ENCODE results near the gene ZFHX2.
"Not testable (repeated sequence)": the region's sequence is repeated elsewhere in the genome, so short reads cannot be mapped to it uniquely, and the experiment has no call there.

Gene ZFHX2

GRCh38 chr14:23551266-23552028 is at the start of gene ZFHX2:
Gene ZFHX2, minus strand, starts transcription at chr14:23551765. Its CDS starts 16,440 bp downstream, at chr14:23535325.
- no peaks in the 10 kb centered on the region for H3K27me3 ChIP-seq (ENCODE audit: control insufficient read depth, insufficient read depth, low read length)
- peaks cover 39% of the 10 kb centered on the region for H3K4me1 ChIP-seq (ENCODE audit: control insufficient read depth, insufficient read depth, low read length)
- peak within 1 kb of the TSS; percentile 76 for H3K9ac ChIP-seq (ENCODE audit: low read depth, low read length)
- no peaks in the 10 kb centered on the region for H3K36me3 ChIP-seq (ENCODE audit: control insufficient read depth, insufficient read depth, low read length)
- peak within 1 kb of the TSS; percentile 88 for H3K4me3 ChIP-seq (ENCODE audit: low read depth, low read length)
- no peaks in the 10 kb centered on the region for H3K9me3 ChIP-seq (ENCODE audit: control insufficient read depth, insufficient read depth, low read length)

DNA sequence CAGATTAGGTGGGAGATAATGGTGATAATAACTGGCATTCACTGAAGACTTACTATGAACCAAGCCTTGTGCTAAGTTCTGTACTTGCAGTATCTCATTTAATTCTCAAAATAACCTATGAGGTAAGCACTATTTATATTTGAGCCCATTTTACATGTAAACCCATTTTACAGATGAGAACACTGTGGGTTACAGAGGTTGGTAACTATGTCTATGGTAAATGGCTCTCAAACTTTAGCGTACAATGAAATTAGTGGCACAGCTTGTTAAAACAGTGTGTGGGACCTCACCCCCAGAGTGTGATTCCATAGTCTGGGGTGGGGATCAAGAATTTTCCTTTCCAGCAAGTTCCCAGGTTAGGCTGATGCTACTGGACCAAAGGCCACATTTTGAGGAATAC is 49.2 kb upstream of the ZFHX2 start:
- no peak overlapping the region for H3K9ac ChIP-seq (ENCODE audit: low read depth, low read length)
- no peaks in the 10 kb centered on the region for H3K4me1 ChIP-seq (ENCODE audit: control insufficient read depth, insufficient read depth, low read length)
- H3K27me3 ChIP-seq (ENCODE audit: control insufficient read depth, insufficient read depth, low read length): no peaks in the 10 kb centered on the region
- H3K4me3 ChIP-seq (ENCODE audit: low read depth, low read length): no peak overlapping the region
- H3K36me3 ChIP-seq (ENCODE audit: control insufficient read depth, insufficient read depth, low read length): no peaks in the 10 kb centered on the region
- H3K9me3 ChIP-seq (ENCODE audit: control insufficient read depth, insufficient read depth, low read length): no peaks in the 10 kb centered on the region

- no peaks in the 10 kb centered on the region for H3K9me3 ChIP-seq (ENCODE audit: control insufficient read depth, insufficient read depth, low read length)
- H3K9ac ChIP-seq (ENCODE audit: low read depth, low read length): no peak overlapping the region
- no peaks in the 10 kb centered on the region for H3K27me3 ChIP-seq (ENCODE audit: control insufficient read depth, insufficient read depth, low read length)
- no peaks in the 10 kb centered on the region for H3K4me1 ChIP-seq (ENCODE audit: control insufficient read depth, insufficient read depth, low read length)
- H3K4me3 ChIP-seq (ENCODE audit: low read depth, low read length): no peak overlapping the region
- H3K36me3 ChIP-seq (ENCODE audit: control insufficient read depth, insufficient read depth, low read length): no peaks in the 10 kb centered on the region
Observed at GRCh38 chr14:23600322-23600707, 48.8 kb upstream of the ZFHX2 start.

DNA sequence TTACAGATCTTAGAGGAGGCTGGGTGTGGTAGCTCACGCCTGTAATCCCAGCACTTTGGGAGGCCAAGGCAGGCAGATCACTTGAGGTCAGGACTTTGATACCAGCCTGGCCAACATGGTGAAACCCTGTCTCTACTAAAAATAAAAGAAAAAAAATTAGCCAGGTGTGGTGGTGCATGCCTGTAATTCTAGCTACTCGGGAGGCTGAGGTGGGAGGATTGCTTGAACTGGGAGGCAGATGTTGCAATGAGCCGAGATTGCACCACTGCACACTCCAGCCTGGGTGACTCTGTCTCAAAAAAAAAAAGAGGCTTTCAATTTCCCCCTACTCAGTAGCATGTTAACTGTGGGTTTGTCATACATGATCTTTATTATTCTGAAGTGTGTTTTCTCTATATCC is 42.6 kb upstream of the ZFHX2 start:
- H3K36me3 ChIP-seq (ENCODE audit: control insufficient read depth, insufficient read depth, low read length); H3K4me1 ChIP-seq (ENCODE audit: control insufficient read depth, insufficient read depth, low read length); H3K27me3 ChIP-seq (ENCODE audit: control insufficient read depth, insufficient read depth, low read length); H3K4me3 ChIP-seq (ENCODE audit: low read depth, low read length); H3K9me3 ChIP-seq (ENCODE audit: control insufficient read depth, insufficient read depth, low read length); H3K9ac ChIP-seq (ENCODE audit: low read depth, low read length): not testable (repeated sequence)

DNA sequence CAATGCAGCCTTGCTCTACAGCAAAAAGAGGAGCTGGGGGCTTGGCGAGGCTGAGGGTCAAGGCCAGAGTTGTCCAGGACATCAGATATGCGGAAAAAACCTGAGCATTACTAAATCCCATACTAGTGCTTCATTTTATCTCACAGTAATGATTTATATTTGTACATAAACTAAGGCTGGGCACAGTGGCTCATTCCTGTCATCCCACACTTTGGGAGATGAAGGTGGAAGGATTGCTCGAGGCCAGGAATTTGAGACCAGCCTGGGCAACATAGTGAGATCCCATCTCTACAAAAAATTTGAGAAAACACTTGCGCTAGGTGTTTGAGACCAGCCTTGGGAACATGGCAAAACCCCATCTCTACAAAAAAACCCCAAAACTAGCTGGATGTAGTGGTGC is 38.6 kb upstream of the ZFHX2 start:
- Histone ChIP-seq H3K4me3 (ENCODE audit: low read depth, low read length) (no peak overlapping the region), H3K27me3 (ENCODE audit: control insufficient read depth, insufficient read depth, low read length) (no peaks in the 10 kb centered on the region), H3K4me1 (ENCODE audit: control insufficient read depth, insufficient read depth, low read length) (peaks cover 2% of the 10 kb centered on the region), H3K36me3 (ENCODE audit: control insufficient read depth, insufficient read depth, low read length) (no peaks in the 10 kb centered on the region), H3K9me3 (ENCODE audit: control insufficient read depth, insufficient read depth, low read length) (no peaks in the 10 kb centered on the region), H3K9ac (ENCODE audit: low read depth, low read length) (no peak overlapping the region)

- H3K9ac ChIP-seq (ENCODE audit: low read depth, low read length): no peak overlapping the region
Observed at GRCh38 chr14:23589606-23590005, 38.0 kb upstream of the ZFHX2 start.

DNA sequence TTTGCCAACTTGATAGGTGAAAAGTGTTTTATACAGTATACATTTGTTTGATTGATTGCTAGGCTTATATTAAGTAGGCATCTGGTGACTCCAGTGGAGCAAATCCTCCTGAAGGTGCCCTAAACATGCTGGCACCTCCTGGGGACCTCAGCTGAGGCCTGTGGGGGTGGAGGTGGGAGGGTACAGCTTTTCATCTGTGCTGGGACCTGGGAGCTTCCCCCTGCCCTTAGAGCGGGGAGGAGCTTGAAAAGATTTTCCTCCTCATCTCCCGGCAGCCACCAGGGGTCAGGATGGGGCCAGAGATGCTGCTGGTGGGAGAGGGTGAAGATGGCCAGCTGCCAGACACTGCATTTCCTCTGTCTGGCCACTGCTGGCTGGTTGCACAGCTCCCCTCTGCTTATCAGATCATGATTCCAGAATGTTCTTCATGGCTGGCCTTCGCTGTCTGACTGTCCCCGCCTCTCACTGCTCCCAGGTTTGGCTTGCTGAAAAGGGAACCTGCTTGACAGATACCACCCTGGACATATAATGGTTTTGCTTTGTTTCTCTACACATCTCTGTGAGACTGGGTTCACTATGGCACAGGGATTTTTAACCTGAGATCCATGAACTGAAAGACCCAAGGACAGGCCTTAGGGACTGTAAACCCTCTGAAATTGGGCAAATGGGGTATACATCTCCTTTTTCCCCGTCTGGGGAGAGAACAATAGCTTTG is 37.5 kb upstream of the ZFHX2 start:
- H3K4me1 ChIP-seq (ENCODE audit: control insufficient read depth, insufficient read depth, low read length): peaks cover 2% of the 10 kb centered on the region
- H3K4me3 ChIP-seq (ENCODE audit: low read depth, low read length): no peak overlapping the region
- no peaks in the 10 kb centered on the region for H3K36me3 ChIP-seq (ENCODE audit: control insufficient read depth, insufficient read depth, low read length)
- no peaks in the 10 kb centered on the region for H3K27me3 ChIP-seq (ENCODE audit: control insufficient read depth, insufficient read depth, low read length)
- no peak overlapping the region for H3K9ac ChIP-seq (ENCODE audit: low read depth, low read length)
- no peaks in the 10 kb centered on the region for H3K9me3 ChIP-seq (ENCODE audit: control insufficient read depth, insufficient read depth, low read length)

More at GRCh38 chr14:23589606-23590005, 38.0 kb upstream of the ZFHX2 start:
- no peaks in the 10 kb centered on the region for H3K9me3 ChIP-seq (ENCODE audit: control insufficient read depth, insufficient read depth, low read length)
- no peaks in the 10 kb centered on the region for H3K27me3 ChIP-seq (ENCODE audit: control insufficient read depth, insufficient read depth, low read length)
- H3K36me3 ChIP-seq (ENCODE audit: control insufficient read depth, insufficient read depth, low read length): no peaks in the 10 kb centered on the region
- H3K4me1 ChIP-seq (ENCODE audit: control insufficient read depth, insufficient read depth, low read length): peaks cover 2% of the 10 kb centered on the region
- no peak overlapping the region for H3K4me3 ChIP-seq (ENCODE audit: low read depth, low read length)

DNA sequence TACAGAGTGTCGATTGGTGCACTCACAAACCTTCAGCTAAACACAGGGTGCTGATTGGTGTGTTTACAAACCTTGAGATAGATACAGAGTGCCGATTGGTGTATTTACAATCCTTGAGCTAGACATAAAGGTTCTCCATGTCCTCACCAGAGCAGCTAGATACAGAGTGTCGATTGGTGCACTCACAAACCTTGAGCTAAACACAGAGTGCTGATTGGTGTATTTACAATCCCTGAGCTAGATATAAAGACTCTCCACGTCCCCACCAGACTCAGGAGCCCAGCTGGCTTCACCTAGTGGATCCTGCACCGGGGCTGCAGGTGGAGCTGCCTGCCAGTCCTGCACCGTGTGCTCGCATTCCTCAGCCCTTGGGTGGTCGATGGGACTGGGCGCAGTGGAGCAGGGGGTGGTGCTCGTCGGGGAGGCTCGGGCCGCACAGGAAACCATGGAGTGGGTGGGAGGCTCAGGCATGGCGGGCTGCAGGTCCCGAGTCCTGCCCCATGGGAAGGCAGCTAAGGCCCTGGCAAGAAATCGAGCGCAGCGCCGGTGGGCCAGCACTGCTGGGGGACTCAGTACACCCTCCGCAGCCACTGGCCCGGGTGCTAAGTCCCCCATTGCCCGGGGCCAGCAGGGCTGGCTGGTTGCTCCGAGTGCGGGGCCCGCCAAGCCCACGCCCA is 33.1 kb upstream of the ZFHX2 start:
- not testable (repeated sequence) for H3K9me3 ChIP-seq (ENCODE audit: control insufficient read depth, insufficient read depth, low read length); H3K9ac ChIP-seq (ENCODE audit: low read depth, low read length); H3K4me3 ChIP-seq (ENCODE audit: low read depth, low read length); H3K4me1 ChIP-seq (ENCODE audit: control insufficient read depth, insufficient read depth, low read length); H3K36me3 ChIP-seq (ENCODE audit: control insufficient read depth, insufficient read depth, low read length); H3K27me3 ChIP-seq (ENCODE audit: control insufficient read depth, insufficient read depth, low read length)

DNA sequence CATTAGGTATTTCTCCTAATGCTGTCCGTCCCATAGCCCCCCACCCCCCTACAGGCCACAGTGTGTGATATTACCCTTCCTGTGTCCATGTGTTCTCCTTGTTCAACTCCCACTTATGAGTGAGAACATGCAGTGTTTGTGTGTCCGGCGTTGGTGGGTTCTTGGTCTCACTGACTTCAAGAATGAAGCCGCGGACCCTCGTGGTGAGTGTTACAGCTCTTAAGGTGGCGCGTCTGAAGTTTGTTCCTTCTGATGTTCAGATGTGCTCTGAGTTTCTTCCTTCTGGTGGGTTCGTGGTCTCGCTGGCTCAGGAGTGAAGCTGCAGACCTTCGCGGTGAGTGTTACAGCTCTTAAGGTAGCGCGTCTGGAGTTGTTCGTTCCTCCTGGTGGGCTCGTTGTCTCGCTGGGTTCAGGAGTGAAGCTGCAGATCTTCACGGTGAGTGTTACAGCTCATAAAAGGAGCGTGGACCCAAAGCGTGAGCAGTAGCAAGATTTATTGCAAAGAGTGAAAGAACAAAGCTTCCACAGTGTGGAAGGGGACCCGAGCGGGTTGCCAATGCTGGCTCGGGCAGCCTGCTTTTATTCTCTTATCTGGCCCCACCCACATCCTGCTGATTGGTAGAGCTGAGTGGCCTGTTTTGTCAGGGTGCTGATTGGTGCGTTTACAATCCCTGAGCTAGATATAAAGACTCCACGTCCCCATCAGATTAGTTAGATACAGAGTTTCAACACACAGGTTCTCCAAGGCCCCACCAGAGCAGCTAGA is 32.4 kb upstream of the ZFHX2 start:
- H3K9ac ChIP-seq (ENCODE audit: low read depth, low read length); H3K36me3 ChIP-seq (ENCODE audit: control insufficient read depth, insufficient read depth, low read length); H3K4me1 ChIP-seq (ENCODE audit: control insufficient read depth, insufficient read depth, low read length); H3K27me3 ChIP-seq (ENCODE audit: control insufficient read depth, insufficient read depth, low read length); H3K9me3 ChIP-seq (ENCODE audit: control insufficient read depth, insufficient read depth, low read length); H3K4me3 ChIP-seq (ENCODE audit: low read depth, low read length): not testable (repeated sequence)

GRCh38 chr14:23582906-23583760 is 31.6 kb upstream of the ZFHX2 start:
- Histone ChIP-seq H3K9me3 (ENCODE audit: control insufficient read depth, insufficient read depth, low read length) (no peaks in the 10 kb centered on the region), H3K4me1 (ENCODE audit: control insufficient read depth, insufficient read depth, low read length) (peaks cover 6% of the 10 kb centered on the region), H3K36me3 (ENCODE audit: control insufficient read depth, insufficient read depth, low read length) (no peaks in the 10 kb centered on the region), H3K9ac (ENCODE audit: low read depth, low read length) (no peak overlapping the region), H3K27me3 (ENCODE audit: control insufficient read depth, insufficient read depth, low read length) (peaks cover 6% of the 10 kb centered on the region), H3K4me3 (ENCODE audit: low read depth, low read length) (no peak overlapping the region)

DNA sequence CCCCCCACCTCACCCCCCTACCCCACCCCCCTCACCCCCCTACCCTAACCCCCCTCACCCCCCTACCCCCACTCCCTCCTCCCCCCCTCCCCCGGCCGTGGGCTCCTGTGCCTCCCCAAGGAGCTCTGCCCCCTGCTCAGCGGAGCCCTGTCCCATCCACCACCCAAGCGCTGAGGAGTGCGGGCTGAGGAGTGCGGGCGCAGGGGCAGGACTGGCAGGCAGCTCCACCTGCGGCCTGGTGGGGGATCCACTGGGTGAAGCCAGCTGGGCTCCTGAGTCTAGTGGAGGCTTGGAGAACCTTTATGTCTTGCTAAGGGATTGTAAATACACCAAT is 29.4 kb upstream of the ZFHX2 start:
- Histone ChIP-seq H3K9me3 (ENCODE audit: control insufficient read depth, insufficient read depth, low read length) (no peaks in the 10 kb centered on the region), H3K4me3 (ENCODE audit: low read depth, low read length) (no peak overlapping the region), H3K36me3 (ENCODE audit: control insufficient read depth, insufficient read depth, low read length) (no peaks in the 10 kb centered on the region), H3K9ac (ENCODE audit: low read depth, low read length) (no peak overlapping the region), H3K27me3 (ENCODE audit: control insufficient read depth, insufficient read depth, low read length) (peaks cover 14% of the 10 kb centered on the region), H3K4me1 (ENCODE audit: control insufficient read depth, insufficient read depth, low read length) (peaks cover 6% of the 10 kb centered on the region)
